Mucosa of rectum (tissue), 2 donors: ENCODE measurements around the gene SHANK2.

Source experiments
- H3K27ac ChIP-seq, 2 donors: one replicate each; pipeline ENCODE4 v1.7.0; 2013; ENCODE audit warnings: inconsistent platforms in 2 of 2, low read depth in 2 of 2, low read length in 2 of 2
- H3K27me3 ChIP-seq, 2 donors: one replicate each; pipeline ENCODE4 v1.7.0; 2013; ENCODE audit warnings: low read length in 2 of 2; ENCODE audit not compliant: control insufficient read depth in 2 of 2, insufficient read depth in 2 of 2
- H3K36me3 ChIP-seq, 2 donors: one replicate each; pipeline ENCODE4 v1.7.0; 2013; ENCODE audit warnings: low read length in 2 of 2; ENCODE audit not compliant: control insufficient read depth in 2 of 2, insufficient read depth in 2 of 2
- H3K4me1 ChIP-seq, 2 donors: one replicate each; pipeline ENCODE4 v1.7.0; 2013; ENCODE audit warnings: low read length in 2 of 2, mild to moderate bottlenecking in 1 of 2; ENCODE audit not compliant: control insufficient read depth in 2 of 2, insufficient read depth in 2 of 2
- H3K4me3 ChIP-seq, 2 donors: one replicate each; pipeline ENCODE4 v1.7.0; 2013; ENCODE audit warnings: low read length in 2 of 2
- H3K9ac ChIP-seq, 2 donors: one replicate each; pipeline ENCODE4 v1.7.0; 2013; ENCODE audit warnings: low read length in 2 of 2, low read depth in 1 of 2, mild to moderate bottlenecking in 1 of 2
- H3K9me3 ChIP-seq, 2 donors: one replicate each; pipeline ENCODE4 v1.7.0; 2013; ENCODE audit warnings: low read length in 2 of 2; ENCODE audit not compliant: control insufficient read depth in 2 of 2
- donor health status: healthy.
- donor health status: Normal muscosa, but diverticular disease.

The SHANK2 gene

DNA sequence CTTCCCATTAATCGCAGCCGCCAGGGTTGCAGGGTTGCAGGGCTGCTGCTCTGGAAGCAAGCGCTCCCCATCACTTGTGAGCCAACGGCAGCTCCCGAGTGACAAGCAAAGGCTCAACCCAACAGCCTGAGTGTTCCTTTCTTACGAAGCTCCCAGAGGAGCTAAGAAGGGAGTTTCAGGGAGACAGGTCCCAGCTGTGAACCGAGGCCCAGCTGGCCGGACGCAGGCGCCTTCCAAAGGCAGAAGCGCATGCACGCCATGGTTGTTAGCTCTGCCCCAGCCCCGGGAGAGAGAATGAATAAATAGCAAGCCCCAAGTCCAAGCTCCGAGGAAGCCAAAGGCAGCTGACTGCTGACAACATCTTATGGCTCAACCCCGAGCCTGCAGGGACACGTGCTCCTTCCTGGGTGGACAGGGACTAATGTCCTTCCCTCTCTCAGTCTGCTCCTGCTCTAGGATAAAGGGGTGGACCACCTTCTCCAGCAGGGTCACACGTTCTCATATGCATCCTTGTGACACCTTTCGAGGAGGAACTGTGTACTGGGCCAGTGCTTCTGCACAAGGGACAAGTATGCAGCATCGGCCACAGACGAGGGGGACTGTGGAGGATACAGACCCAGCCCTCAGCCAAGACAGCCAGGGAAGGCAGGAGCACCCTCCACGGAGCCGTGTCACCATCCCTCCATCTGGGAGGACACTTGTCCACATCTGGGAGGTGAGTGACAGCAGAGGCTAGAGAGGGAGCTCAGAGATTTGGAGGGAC, 29.9 kb downstream of the SHANK2 start:
- H3K4me3 ChIP-seq: no peak overlapping the region
- H3K9ac ChIP-seq: no peak overlapping the region
- H3K27ac ChIP-seq: peak overlapping the region in 1 of 2 donors; percentile 38
- no peaks in the 10 kb centered on the region for H3K27me3 ChIP-seq
- H3K9me3 ChIP-seq: peaks cover 0 to 4% of the 10 kb centered on the region in 2 donors
- no peaks in the 10 kb centered on the region for H3K4me1 ChIP-seq
- H3K36me3 ChIP-seq: peaks cover 0 to 3% of the 10 kb centered on the region in 2 donors

DNA sequence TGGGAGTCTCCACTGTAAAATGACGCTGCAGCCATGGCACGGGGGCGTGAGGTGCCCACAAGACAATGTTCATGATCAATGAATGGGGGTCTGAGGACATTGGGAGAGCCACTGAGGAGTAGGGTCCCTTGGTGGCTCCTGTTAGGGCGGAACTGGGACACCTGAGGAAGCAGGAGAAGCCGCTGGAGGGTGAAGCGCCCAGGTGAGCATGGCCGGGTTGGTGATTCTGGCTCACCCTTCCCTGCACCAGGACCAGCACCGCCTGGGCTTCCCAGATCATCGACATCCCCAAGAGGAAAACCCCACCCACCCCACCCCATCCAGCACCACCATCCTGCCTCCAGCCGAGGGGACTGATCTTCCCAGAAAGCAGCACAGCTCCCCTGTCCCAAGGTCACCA, 30.6 kb downstream of the SHANK2 start:
- no peak overlapping the region for H3K27ac ChIP-seq
- H3K4me3 ChIP-seq: no peak overlapping the region
- no peak overlapping the region for H3K9ac ChIP-seq
- H3K4me1 ChIP-seq: no peaks in the 10 kb centered on the region
- H3K36me3 ChIP-seq: peaks cover 0 to 3% of the 10 kb centered on the region in 2 donors
- H3K9me3 ChIP-seq: no peaks in the 10 kb centered on the region
- no peaks in the 10 kb centered on the region for H3K27me3 ChIP-seq

DNA sequence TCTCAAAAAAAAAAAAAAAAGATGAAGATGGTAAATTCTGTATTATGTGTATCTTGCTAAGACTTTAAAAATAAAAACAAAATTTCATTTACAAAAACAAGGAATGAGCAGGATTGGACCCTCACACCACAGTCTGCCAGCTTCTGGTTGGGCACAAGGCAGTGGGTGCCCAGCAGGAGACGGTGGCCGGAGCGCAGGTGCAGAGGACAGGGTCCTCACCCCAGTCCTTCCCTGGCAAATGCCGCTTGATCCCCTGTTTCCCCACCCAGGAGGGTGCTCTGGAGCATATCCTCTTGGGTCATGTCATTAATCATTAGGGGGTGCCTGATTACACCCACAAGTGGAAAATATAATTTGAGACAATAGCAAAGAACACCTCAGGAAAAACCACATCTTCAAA, 31.2 kb downstream of the SHANK2 start:
- Histone ChIP-seq H3K4me3 (no peak overlapping the region), H3K9ac (no peak overlapping the region), H3K4me1 (no peaks in the 10 kb centered on the region), H3K9me3 (no peaks in the 10 kb centered on the region), H3K36me3 (peaks cover 0 to 3% of the 10 kb centered on the region in 2 donors), H3K27ac (no peak overlapping the region), H3K27me3 (no peaks in the 10 kb centered on the region)

DNA sequence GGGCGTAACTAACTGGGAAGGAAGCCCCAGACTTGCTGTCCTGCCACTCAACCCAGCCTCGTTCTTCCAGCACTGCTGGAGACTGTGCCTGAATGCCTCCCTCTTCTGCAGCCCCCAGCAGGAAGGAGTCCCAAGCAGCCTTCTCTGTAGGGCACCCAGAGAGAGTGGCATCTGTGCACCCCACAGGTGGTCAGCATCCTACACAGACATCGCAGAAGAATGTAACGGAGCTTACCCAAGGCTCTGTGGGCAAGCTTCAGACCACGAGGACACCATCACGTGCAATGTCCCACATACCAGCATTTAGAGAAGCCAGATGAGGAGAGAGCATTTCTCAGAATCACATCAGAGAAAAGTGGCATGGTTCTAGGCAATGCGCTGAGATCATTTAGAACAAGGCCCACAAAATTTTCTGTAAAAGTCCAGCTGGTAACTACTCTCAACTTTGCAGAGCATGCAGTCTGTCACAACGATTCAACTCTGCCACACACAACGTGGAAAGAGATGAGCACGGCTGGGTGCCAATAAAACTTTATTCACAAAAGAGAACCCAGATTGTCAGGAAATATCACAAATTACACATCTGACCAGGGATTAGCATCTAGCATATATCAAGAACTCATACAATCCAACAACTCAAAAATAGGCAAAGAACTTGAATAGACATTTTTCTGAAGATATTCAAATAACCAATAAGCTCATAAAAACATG, 33.4 kb downstream of the SHANK2 start:
- H3K36me3 ChIP-seq: no peaks in the 10 kb centered on the region
- H3K9ac ChIP-seq: no peak overlapping the region
- H3K27ac ChIP-seq: no peak overlapping the region
- H3K9me3 ChIP-seq: no peaks in the 10 kb centered on the region
- H3K4me1 ChIP-seq: no peaks in the 10 kb centered on the region
- H3K27me3 ChIP-seq: no peaks in the 10 kb centered on the region
- no peak overlapping the region for H3K4me3 ChIP-seq

DNA sequence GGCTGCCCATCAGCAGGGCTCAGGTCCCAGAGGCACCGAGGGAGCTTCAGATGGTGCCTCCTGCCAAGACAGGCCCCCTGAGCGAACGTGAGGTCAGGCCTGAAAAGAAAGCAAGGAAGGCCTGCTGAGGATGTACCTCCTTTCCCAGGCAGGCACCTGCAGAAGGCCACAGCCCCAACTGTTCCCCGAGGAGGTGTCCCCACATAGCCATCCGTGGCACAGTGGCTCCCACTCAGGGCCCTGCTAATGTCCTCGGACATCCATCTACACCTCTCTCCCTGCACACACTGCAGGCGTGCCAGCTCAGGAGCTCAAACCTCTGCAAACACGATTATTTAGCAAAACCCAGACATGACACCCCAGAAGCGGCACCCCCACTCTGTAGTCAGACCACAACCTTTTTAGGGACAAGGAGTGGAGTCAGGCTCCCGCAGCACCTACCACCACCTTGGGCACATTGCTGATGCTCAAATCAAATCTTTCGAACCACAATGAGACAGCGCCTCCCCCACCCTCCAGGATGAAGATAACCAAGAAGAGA, 36.9 kb downstream of the SHANK2 start:
- Histone ChIP-seq H3K36me3 (no peaks in the 10 kb centered on the region), H3K4me3 (no peak overlapping the region), H3K27ac (no peak overlapping the region), H3K9ac (no peak overlapping the region), H3K27me3 (no peaks in the 10 kb centered on the region), H3K9me3 (no peaks in the 10 kb centered on the region), H3K4me1 (no peaks in the 10 kb centered on the region)

DNA sequence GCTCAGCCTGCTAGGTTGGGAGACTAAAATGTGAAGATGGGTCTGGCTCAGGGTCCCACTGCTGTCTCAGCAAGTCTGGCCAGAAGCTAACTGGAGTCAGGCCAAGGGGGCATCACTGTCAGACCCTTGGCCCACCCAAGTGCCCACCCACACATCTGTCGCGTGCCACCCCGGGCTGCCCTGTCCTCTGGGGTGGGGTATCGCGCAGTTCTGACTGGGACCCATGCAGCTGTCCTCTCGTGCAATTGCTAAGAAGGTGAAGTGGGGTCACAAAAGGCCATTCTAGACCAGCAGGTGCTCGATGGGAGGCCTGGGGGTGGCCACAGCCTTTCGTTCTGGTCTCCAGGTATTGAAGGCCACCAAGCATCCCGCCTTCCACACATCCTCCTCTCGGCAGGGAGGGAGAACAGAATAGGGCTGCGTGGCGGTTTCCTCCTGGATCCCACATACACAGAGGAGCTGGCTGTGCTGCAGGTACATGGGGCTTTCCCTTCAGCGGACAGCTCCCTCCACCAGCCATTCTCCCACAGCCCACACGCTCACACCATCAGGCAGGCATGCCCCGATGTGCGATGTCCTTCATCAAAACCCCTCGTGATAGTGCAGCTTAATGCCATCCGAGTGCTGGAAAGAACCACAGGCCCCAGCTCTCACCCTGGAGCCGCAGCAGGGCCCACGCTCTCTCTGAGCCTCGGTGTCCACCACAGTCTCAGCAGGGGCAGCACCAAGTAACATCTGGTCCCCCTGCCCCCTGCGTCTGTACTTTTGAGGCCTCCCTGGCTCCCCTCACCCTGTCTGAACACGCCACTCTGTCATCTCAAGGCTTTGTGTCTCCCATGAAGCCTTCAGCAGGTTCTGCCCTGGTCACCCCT, 37.6 kb downstream of the SHANK2 start:
- no peak overlapping the region for H3K4me3 ChIP-seq
- no peak overlapping the region for H3K27ac ChIP-seq
- H3K9ac ChIP-seq: no peak overlapping the region
- H3K9me3 ChIP-seq: no peaks in the 10 kb centered on the region
- H3K27me3 ChIP-seq: no peaks in the 10 kb centered on the region
- no peaks in the 10 kb centered on the region for H3K36me3 ChIP-seq
- H3K4me1 ChIP-seq: no peaks in the 10 kb centered on the region

DNA sequence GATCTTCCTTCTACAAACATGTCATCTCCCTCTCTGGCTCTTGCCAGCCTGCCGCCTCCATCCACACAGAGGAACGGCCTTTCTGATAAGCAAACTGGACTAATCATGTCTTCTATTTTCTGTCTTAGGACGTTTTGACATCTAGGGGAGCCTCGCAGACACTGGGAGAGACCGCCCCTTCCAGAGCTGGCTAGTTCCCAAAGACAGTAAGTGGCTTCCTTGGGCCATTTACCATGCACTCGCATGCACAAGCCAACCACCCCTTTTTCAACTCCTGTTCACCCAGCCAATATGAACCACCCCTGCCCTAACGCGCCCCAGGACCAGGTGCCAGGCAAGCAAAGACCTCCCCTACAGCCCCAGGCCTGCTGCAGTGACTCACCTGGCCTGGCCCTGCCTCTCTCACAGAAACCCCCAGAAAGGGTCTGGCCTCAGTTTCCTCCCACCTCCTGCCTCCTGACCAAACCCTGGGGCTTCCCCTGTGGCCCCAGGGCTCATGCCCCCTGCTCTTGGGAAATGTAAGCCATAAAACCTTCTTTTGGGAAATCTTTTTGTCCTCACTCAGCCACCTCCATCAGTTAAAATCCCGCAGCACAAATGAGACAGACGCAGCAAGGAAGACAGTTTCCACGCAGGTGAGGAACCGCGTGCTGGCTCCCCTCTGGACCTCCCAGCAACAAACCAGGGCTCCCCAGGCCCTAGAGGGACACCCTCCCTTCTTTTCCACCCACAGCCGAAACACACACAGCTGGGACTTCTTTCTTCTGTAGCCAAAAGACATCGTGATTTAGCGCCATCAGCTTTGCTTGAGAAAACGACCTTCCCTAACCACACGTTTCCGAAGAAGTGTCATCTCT, 38.5 kb downstream of the SHANK2 start:
- Histone ChIP-seq H3K4me3 (no peak overlapping the region), H3K36me3 (no peaks in the 10 kb centered on the region), H3K4me1 (no peaks in the 10 kb centered on the region), H3K9ac (no peak overlapping the region), H3K27ac (no peak overlapping the region), H3K9me3 (no peaks in the 10 kb centered on the region), H3K27me3 (no peaks in the 10 kb centered on the region)

DNA sequence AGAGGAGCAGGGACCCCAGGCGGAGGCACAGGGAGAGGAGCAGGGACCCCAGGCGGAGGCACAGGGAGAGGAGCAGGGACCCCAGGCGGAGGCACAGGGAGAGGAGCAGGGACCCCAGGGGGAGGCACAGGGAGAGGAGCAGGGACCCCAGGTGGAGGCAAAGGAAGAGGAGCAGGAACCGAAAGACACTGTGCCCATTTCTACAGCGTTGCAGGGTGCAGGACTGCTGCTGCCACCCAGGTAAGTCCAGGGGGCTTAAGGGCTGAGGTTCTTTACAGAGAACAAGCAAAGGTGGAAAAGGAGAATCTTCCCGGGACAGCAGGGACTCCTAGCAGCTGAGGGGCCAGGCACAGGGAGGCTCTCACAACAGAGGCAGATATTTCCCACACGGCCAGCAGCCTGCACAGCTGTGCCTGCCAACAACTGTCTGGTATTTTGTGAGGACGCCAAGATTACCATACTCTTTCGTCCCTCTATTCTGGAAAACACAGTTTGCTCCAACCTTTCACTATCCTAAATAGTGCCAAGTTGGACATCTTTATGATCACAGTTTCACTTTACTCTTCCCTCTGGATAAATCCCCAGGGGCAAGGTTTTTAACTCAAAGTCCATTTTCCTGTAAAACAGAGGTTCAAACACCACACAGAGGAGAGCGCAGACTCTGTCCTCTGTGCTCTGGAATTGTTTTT, 39.4 kb downstream of the SHANK2 start:
- no peak overlapping the region for H3K27ac ChIP-seq
- H3K4me3 ChIP-seq: no peak overlapping the region
- H3K36me3 ChIP-seq: no peaks in the 10 kb centered on the region
- no peak overlapping the region for H3K9ac ChIP-seq
- no peaks in the 10 kb centered on the region for H3K27me3 ChIP-seq
- no peaks in the 10 kb centered on the region for H3K4me1 ChIP-seq
- no peaks in the 10 kb centered on the region for H3K9me3 ChIP-seq

DNA sequence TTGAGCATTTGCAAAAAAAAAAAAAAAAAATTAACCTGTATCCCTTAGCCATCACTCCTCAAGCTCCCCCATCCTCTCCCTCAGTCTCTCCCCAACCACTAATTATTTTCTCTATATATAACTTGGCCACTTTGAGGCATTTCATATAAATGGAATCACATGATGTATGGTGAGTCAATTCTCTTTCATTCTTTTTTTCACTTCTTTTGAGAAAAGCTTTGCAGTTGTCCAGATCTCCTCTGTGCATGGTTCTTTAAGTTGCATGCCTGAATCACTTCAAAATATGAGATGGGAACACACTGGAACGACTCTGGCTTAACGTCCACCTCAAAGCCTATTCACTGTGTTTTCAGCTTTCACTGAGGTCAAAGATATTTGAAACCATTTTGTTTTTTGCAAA, 40.7 kb downstream of the SHANK2 start:
- no peak overlapping the region for H3K27ac ChIP-seq
- no peak overlapping the region for H3K9ac ChIP-seq
- no peaks in the 10 kb centered on the region for H3K36me3 ChIP-seq
- no peaks in the 10 kb centered on the region for H3K4me1 ChIP-seq
- H3K27me3 ChIP-seq: no peaks in the 10 kb centered on the region
- H3K9me3 ChIP-seq: no peaks in the 10 kb centered on the region
- no peak overlapping the region for H3K4me3 ChIP-seq
